Psoas muscle (tissue), 8 donors: ENCODE measurements around the gene RORC. TPM values are rescaled to one million over a fixed set of nuclear protein-coding genes. Genes with fewer than 3 reads are reported as not detected.
"Not testable (repeated sequence)": the region's sequence is repeated elsewhere in the genome, so short reads cannot be mapped to it uniquely, and the experiment has no call there.

Experiments used
- ATAC-seq, 4 donors: fragments of 200-7000 bp; cut with Tn5 transposase; one replicate each; pipeline ENCODE4 v1.9.1; 2020; ENCODE audit warnings: moderate library complexity in 3 of 4, mild to moderate bottlenecking in 2 of 4
- DNase-seq, 2 donors: peaks; one replicate each; pipeline ENCODE4 v3.0.0-alpha.2; 2020
- H3K27ac ChIP-seq: fragments of 200-600 bp; one replicate; pipeline ENCODE4 v1.8.0; 2022
- H3K27me3 ChIP-seq, 3 donors: fragments of 200-600 bp in 1 of 3; one replicate each; pipeline versions ENCODE4 v1.6.1 to v1.8.0; 2013 to 2022; ENCODE audit warnings: low read length in 2 of 3, mild to moderate bottlenecking in 2 of 3, moderate library complexity in 1 of 3; ENCODE audit not compliant: insufficient read depth in 3 of 3
- H3K36me3 ChIP-seq, 2 donors: fragments of 200-600 bp in 1 of 2; one replicate each; pipeline versions ENCODE4 v1.6.1 to v1.8.0; 2013 to 2022; ENCODE audit warnings: low read depth in 1 of 2, mild to moderate bottlenecking in 1 of 2, moderate library complexity in 1 of 2; ENCODE audit not compliant: insufficient read depth in 1 of 2
- H3K4me1 ChIP-seq: fragments of 200-600 bp; one replicate; pipeline ENCODE4 v1.8.0; 2022
- H3K4me3 ChIP-seq: fragments of 200-600 bp; one replicate; pipeline ENCODE4 v1.8.0; 2022; ENCODE audit warnings: mild to moderate bottlenecking
- H3K9me3 ChIP-seq: fragments of 200-600 bp; one replicate; pipeline ENCODE4 v1.8.0; 2022
- WGBS, 3 donors: extraction: QIAGEN DNeasy Blood & Tissue Kit; methylation state at CpG; one replicate each; pipeline versions ENCODE4 v1.1.6 to v1.1.7; 2013; 5-methylcytosine and 5-hydroxymethylcytosine counted together
- intact Hi-C, 2 donors: fragments of 100-400 bp; cut with DNase I; formaldehyde crosslinking; loops; one replicate each; pipeline versions ENCODE4 v1.11.0 to v1.14.2; 2022
- polyA plus RNA-seq, 3 donors: library from polyadenylated mRNA; stranded (reverse); fragments of 200-250 nt; gene quantifications; one replicate each; pipeline ENCODE4 v1.2.3, GENCODE V29; 2013
- total RNA-seq, 4 donors: library from RNA; stranded (reverse); fragmentation: NEBNext Ultra II Directional in 2 of 4; extraction: Animal tissue kit (Norgen Biotek cat#: 25700) in 2 of 4; gene quantifications; one replicate each; pipeline versions ENCODE4 v1.2.1 to v1.2.4, GENCODE V29; 2021 to 2023
- TF ChIP-seq, protein P1 (sequence below): fragments of 200-600 bp; IDR thresholded peaks from one replicate; pipeline ENCODE4 v1.8.0; 2022; ENCODE audit warnings: antibody characterized with exemption
- donor health status: healthy with polysubstance abuse.
- donor health status: DM: no; HTN: no; CAD: no; lungs with moderate emphysema.
- donor health status: Bipolar disorder and iron deficiency.
- donor health status: healthy.
- donor health status: DM: yes; HTN: yes; CAD: no.
- donor health status: DM: no; HTN: no; CAD: no.
- donor health status: DM: no; HTN: no; CAD: no.
- donor health status: DM: yes; HTN: yes; CAD: no.

The RORC gene
- total and polyA plus RNA-seq, 7 donors, result 3.5 to 109 (median 62.9) TPM

DNA sequence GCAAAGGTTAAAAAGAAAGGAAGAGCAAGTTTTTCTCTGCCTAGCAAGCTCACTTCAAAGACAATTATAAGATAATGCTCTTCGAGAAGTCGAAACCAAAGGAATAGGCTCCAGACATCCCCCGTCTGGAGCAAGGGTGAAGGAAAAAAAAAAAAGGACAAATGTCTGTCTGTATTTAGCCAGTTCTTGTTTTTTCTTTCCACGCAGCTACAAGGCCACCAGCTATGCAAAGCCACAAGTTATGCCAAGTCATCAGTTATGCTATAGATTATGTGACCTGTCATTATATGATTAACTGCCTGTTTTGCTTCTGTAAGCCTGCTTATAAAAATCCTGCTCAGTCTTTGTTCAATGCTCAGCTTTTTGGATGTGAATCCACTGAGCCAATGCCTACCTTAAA is 24.3 kb upstream of the RORC start:
- WGBS, 3 donors, result 63 to 74% (median 64%) methylated on average over 4 of the region's 4 CpGs
- no peak for ATAC-seq
- TF ChIP-seq, protein P1, sequence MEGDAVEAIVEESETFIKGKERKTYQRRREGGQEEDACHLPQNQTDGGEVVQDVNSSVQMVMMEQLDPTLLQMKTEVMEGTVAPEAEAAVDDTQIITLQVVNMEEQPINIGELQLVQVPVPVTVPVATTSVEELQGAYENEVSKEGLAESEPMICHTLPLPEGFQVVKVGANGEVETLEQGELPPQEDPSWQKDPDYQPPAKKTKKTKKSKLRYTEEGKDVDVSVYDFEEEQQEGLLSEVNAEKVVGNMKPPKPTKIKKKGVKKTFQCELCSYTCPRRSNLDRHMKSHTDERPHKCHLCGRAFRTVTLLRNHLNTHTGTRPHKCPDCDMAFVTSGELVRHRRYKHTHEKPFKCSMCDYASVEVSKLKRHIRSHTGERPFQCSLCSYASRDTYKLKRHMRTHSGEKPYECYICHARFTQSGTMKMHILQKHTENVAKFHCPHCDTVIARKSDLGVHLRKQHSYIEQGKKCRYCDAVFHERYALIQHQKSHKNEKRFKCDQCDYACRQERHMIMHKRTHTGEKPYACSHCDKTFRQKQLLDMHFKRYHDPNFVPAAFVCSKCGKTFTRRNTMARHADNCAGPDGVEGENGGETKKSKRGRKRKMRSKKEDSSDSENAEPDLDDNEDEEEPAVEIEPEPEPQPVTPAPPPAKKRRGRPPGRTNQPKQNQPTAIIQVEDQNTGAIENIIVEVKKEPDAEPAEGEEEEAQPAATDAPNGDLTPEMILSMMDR, result no peak

DNA sequence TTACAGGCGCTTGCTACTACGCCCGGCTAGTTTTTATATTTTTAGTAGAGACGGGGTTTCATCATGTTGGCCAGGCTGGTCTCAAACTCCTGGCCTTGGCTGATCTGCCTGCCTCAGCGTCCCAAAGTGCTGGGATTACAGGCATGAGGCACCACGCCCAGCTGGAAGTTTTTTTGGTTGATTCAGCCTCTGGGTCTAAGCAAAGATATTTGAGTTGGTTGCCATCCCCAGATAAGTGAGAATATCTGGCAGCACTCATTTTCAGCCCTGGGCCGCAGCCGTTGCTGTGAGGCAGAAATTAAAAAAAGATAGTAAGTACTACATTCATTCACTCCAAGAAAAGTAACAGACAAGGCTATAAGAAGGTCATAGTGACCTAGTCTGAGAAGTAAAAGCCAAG is 23.9 kb upstream of the RORC start:
- H3K9me3 ChIP-seq, H3K27me3 ChIP-seq, H3K36me3 ChIP-seq, H3K4me3 ChIP-seq, intact Hi-C loops, DNase-seq, H3K27ac ChIP-seq, ATAC-seq, H3K4me1 ChIP-seq: not testable (repeated sequence)
- WGBS, 3 donors, result 54 to 78% (median 58%) methylated on average over 8 of the region's 8 CpGs

More for the DNA sequence above, 24.3 kb upstream of the RORC start:
- Histone ChIP-seq H3K9me3 (no peaks in the 10 kb centered on the region), H3K4me1 (no peaks in the 10 kb centered on the region), H3K36me3 (no peaks in the 10 kb centered on the region), H3K4me3 (no peak overlapping the region), H3K27ac (no peak overlapping the region), H3K27me3 (peaks cover 0 to 4% (median 2%) of the 10 kb centered on the region in 3 donors)
- intact Hi-C loops, result no loop called here
- DNase-seq, result no peak

DNA sequence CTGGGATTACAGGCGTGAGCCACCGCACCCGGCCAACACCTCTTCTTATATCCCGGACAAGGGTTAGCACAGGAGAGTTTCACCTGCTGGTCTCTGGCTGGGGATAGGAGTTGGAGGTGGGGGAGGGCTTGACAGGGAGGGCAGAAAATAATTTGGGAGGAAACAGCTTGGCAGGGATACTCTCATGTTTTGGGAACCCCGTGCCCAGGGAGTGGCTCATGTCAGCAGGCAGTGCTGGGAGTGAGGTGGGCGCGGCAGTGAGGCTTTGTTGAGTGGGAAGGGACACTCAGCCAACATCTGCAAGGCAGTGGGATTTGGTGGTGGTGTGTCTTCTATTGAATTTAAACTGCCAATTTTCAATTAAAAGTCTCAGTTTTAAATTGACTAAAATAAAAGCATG is 23.1 kb upstream of the RORC start:
- no peaks in the 10 kb centered on the region for H3K9me3 ChIP-seq
- no peaks in the 10 kb centered on the region for H3K4me1 ChIP-seq
- no peaks in the 10 kb centered on the region for H3K36me3 ChIP-seq
- ATAC-seq (no peak), DNase-seq (no peak)
- 78 to 85% (median 79%) methylated on average over 7 of the region's 7 CpGs for WGBS, 3 donors
- peaks cover 0 to 13% (median 7%) of the 10 kb centered on the region in 3 donors for H3K27me3 ChIP-seq
- H3K4me3 ChIP-seq, result no peak overlapping the region
- no peak overlapping the region for H3K27ac ChIP-seq
- TF ChIP-seq, protein P1, result no peak
- intact Hi-C loops, result no loop called here

DNA sequence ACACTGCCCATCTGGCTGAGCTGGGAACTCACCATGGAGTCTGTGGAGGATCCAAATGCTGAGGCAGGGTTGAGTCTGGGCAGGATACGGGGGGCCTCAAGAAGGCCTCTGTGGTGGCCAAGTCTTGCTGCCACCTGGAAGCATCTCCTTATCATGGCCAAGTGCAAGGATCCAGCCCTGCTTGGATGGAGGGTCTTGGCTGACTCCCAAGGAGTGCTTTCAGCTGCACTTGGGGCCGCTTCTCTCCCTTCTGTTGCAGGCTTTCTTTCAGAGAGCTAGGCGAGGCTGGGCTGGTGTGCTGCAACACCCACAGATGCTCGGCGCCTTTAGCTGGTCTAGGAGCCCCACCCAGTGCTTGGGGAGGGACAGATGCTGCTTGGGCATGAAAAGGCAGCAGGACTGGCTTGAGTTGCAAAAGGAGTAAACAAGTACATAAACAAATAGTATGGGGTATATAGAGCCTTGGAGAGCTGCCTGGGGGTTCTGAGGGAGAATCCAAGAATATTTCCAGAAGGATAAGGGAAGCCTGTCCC is 21.9 kb upstream of the RORC start, which contains the start of gene THEM5:
TSS of gene THEM5 (minus strand) at position 302 of the 533 bp plus-strand sequence. CDS start at position 155, 147 bp downstream.
- Histone ChIP-seq H3K4me1 (no peaks in the 10 kb centered on the region), H3K4me3 (no peak within 1 kb of the TSS), H3K27me3 (peaks cover 0 to 23% (median 10%) of the 10 kb centered on the region in 3 donors), H3K27ac (no peak within 1 kb of the TSS), H3K36me3 (no peaks in the 10 kb centered on the region), H3K9me3 (no peaks in the 10 kb centered on the region)
- 70 to 81% (median 77%) methylated on average over 5 of the region's 5 CpGs for WGBS, 3 donors
- TF ChIP-seq, protein P1, result no peak
- ATAC-seq, result no peak
- DNase-seq, result no peak
- intact Hi-C loops, result no loop called here

DNA sequence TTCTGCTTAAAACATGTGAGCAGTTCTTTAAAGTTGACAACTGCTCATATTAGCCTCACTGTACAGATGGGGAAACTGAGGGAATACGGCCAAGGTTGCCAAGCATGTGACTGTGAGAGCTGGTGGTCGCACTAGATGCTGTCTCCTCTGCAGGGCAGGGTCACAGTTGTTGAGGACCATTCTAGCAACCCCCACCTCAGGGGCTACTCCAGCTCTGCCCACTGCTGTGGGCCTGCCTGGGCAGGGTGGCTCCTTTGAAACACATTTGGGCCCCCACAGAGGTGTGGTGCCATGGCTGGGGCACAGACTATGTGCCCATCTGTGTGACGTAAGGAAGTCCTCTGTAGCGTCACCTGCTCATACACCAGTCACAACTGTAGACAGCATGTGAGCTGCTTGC is 21.1 kb upstream of the RORC start:
- DNase-seq (no peak), ATAC-seq (no peak)
- TF ChIP-seq, protein P1, result no peak
- peaks cover 0 to 30% (median 10%) of the 10 kb centered on the region in 3 donors for H3K27me3 ChIP-seq
- H3K4me3 ChIP-seq, result no peak overlapping the region
- intact Hi-C loops, result no loop called here
- no peaks in the 10 kb centered on the region for H3K4me1 ChIP-seq
- no peak overlapping the region for H3K27ac ChIP-seq
- no peaks in the 10 kb centered on the region for H3K9me3 ChIP-seq
- 88 to 90% (median 88%) methylated on average over 4 of the region's 4 CpGs for WGBS, 3 donors
- H3K36me3 ChIP-seq, result no peaks in the 10 kb centered on the region
